ENCODE measurements around the gene PHF1. TPM values are rescaled to one million over a fixed set of nuclear protein-coding genes. Genes with fewer than 3 reads are reported as not detected.

Gene PHF1
- total and polyA plus RNA-seq, 2 donors (not counting 1 experiment from before 2014, with no cell fraction given): 198 to 365 TPM

- Histone ChIP-seq H3K4me1 (ENCODE audit: control insufficient read depth in 2 of 2, insufficient read depth in 2 of 2, low read length in 2 of 2) (peaks cover 31 to 47% of the 10 kb centered on the region in 2 donors), H3K4me2 (replicated peaks; ENCODE audit: low read depth, low read length, poor library complexity, severe bottlenecking) (no peak overlapping the region), H2AFZ (ENCODE audit: insufficient read depth, low read depth, low read length, poor library complexity, severe bottlenecking) (no peak overlapping the region), H3K79me2 (ENCODE audit: control insufficient read depth, insufficient read depth, low read length) (peaks cover 6% of the 10 kb centered on the region), H3K4me3 (ENCODE audit: control extremely low read depth in 1 of 5, extremely low read depth in 1 of 5, insufficient read depth in 1 of 5, low read depth in 2 of 5, low read length in 4 of 5) (no peak overlapping the region), H3K9me3 (ENCODE audit: control extremely low read depth in 1 of 3, control insufficient read depth in 2 of 3, insufficient read depth in 1 of 3, low read length in 2 of 3) (no peaks in the 10 kb centered on the region), H3K27ac (ENCODE audit: low read length in 2 of 2) (no peak overlapping the region), H4K20me1 (ENCODE audit: control insufficient read depth, insufficient read depth, low read length, poor library complexity, severe bottlenecking) (no peaks in the 10 kb centered on the region), H3K9ac (ENCODE audit: low read length) (no peak overlapping the region), H3K36me3 (replicated peaks in 1 of 2; ENCODE audit: control extremely low read depth in 1 of 2, control insufficient read depth in 1 of 2, extremely low read depth in 1 of 2, insufficient read depth in 2 of 2, low read length in 1 of 2) (no peaks in the 10 kb centered on the region), H3K27me3 (replicated peaks in 1 of 4; ENCODE audit: control extremely low read depth in 1 of 4, control insufficient read depth in 3 of 4, insufficient read depth in 4 of 4, low read length in 3 of 4) (peaks cover 0 to 3% (median 0%) of the 10 kb centered on the region in 4 experiments)
- TF ChIP-seq CTCF (IDR thresholded peaks at IDR 0.05) (no peak), EZH2 (IDR thresholded peaks at IDR 0.05; ENCODE audit: borderline replicate concordance, insufficient read depth, low read depth, low read length, poor library complexity, severe bottlenecking) (no peak)
- 100% methylated on average over 2 of the region's 2 CpGs for WGBS (ENCODE audit: insufficient coverage)
- Mint-ChIP-seq H3K4me3 (peak overlapping the region; percentile 92), H3K4me1 (peaks cover 52% of the 10 kb centered on the region), H3K9me3 (ENCODE audit: insufficient read depth) (no peaks in the 10 kb centered on the region), H3K27me3 (peaks cover 4% of the 10 kb centered on the region), H3K27ac (peak overlapping the region; percentile 91)
- intact Hi-C loops (cut with micrococcal nuclease): no loop called here
- ChIA-PET CTCF (no interaction called here), POLR2A (no interaction called here)
- no peak for ATAC-seq (ENCODE audit: low read depth)
- no peak for DNase-seq
Measured at GRCh38 chr6:33423777-33424176, 13.0 kb downstream of the PHF1 start.

GRCh38 chr6:33424855-33425667 is 14.2 kb downstream of the PHF1 start:
- H3K4me3 ChIP-seq (ENCODE audit: control extremely low read depth in 1 of 5, extremely low read depth in 1 of 5, insufficient read depth in 1 of 5, low read depth in 2 of 5, low read length in 4 of 5): peak overlapping the region; percentile 48 to 79 (median 62)
- POLR2A ChIA-PET: interaction anchor here (0.5 to 1.6 kb wide), 8 partner anchors 9 to 1778 kb away, joined by 3 to 7 read pairs (median 3); partner anchors contain the start of genes RPS18, VPS52 and ZBTB9
- CTCF ChIA-PET: interaction anchor here (0.6 to 2.5 kb wide), 13 partner anchors 12 to 160 kb away, joined by 3 to 15 read pairs (median 5); partner anchors contain the start of genes B3GALT4, RPS18, VPS52 and ZBTB22
- peak overlapping the region; percentile 92 for H3K4me2 ChIP-seq (replicated peaks; ENCODE audit: low read depth, low read length, poor library complexity, severe bottlenecking)
- no peaks in the 10 kb centered on the region for H3K36me3 ChIP-seq (replicated peaks in 1 of 2; ENCODE audit: control extremely low read depth in 1 of 2, control insufficient read depth in 1 of 2, extremely low read depth in 1 of 2, insufficient read depth in 2 of 2, low read length in 1 of 2)
- peak overlapping the region; percentile 79 for H3K9ac ChIP-seq (ENCODE audit: low read length)
- no peaks in the 10 kb centered on the region for H3K27me3 ChIP-seq (replicated peaks in 1 of 4; ENCODE audit: control extremely low read depth in 1 of 4, control insufficient read depth in 3 of 4, insufficient read depth in 4 of 4, low read length in 3 of 4)
- TF ChIP-seq CTCF (IDR thresholded peaks at IDR 0.05) (no peak), EZH2 (IDR thresholded peaks at IDR 0.05; ENCODE audit: borderline replicate concordance, insufficient read depth, low read depth, low read length, poor library complexity, severe bottlenecking) (no peak)
- peak overlapping the region; percentile 79 for H2AFZ ChIP-seq (ENCODE audit: insufficient read depth, low read depth, low read length, poor library complexity, severe bottlenecking)
- intact Hi-C loops (cut with micrococcal nuclease): loop anchor here (1.0 to 5.0 kb wide), 3 partner anchors 34 to 197 kb away; partner anchors contain the start of genes ITPR3, KIFC1 and TAPBP
- Mint-ChIP-seq H3K9me3 (ENCODE audit: insufficient read depth) (no peaks in the 10 kb centered on the region), H3K4me1 (peaks cover 57% of the 10 kb centered on the region), H3K27ac (peak overlapping the region; percentile 91), H3K4me3 (peak overlapping the region; percentile 92), H3K27me3 (peaks cover 4% of the 10 kb centered on the region)
- H3K27ac ChIP-seq (ENCODE audit: low read length in 2 of 2): peak overlapping the region; percentile 78 to 86
- peaks cover 6% of the 10 kb centered on the region for H3K79me2 ChIP-seq (ENCODE audit: control insufficient read depth, insufficient read depth, low read length)
- no peaks in the 10 kb centered on the region for H3K9me3 ChIP-seq (ENCODE audit: control extremely low read depth in 1 of 3, control insufficient read depth in 2 of 3, insufficient read depth in 1 of 3, low read length in 2 of 3)
- 25% methylated on average over 12 of the region's 12 CpGs for WGBS (ENCODE audit: insufficient coverage)
- no peak for ATAC-seq (ENCODE audit: low read depth)
- no peak for DNase-seq
- no peaks in the 10 kb centered on the region for H4K20me1 ChIP-seq (ENCODE audit: control insufficient read depth, insufficient read depth, low read length, poor library complexity, severe bottlenecking)
- peaks cover 41 to 48% of the 10 kb centered on the region in 2 donors for H3K4me1 ChIP-seq (ENCODE audit: control insufficient read depth in 2 of 2, insufficient read depth in 2 of 2, low read length in 2 of 2)

Data from B cell (primary cell).